H1 (cell line): ENCODE measurements around the gene ARHGEF7. TPM values are rescaled to one million over a fixed set of nuclear protein-coding genes. Genes with fewer than 3 reads are reported as not detected.

Source experiments
- CTCF ChIA-PET: fragments of 300-600 bp; sonication (Branson Sonifier 250); formaldehyde crosslinking; loops from one replicate; lab custom pipeline; 2021; ENCODE audit not compliant: partially characterized antibody; lab: Charles Lee
- POLR2A ChIA-PET: fragments of 300-600 bp; sonication (Branson Sonifier 250); formaldehyde crosslinking; loops from one replicate; lab custom pipeline; 2021; ENCODE audit warnings: inconsistent platforms; ENCODE audit not compliant: partially characterized antibody; lab: Charles Lee
- DNase-seq, 2 experiments: peaks; one replicate each; pipeline versions ENCODE4 v3.0.0 to v3.0.0-alpha.2; 2010 to 2022; ENCODE audit warnings: low spot score in 2 of 2, low read depth in 1 of 2, mixed read lengths in 1 of 2
- FAIRE-seq: peaks from 2 replicates; lab custom pipeline; 2011; peaks lifted over from hg19 to GRCh38; lab: Jason Lieb, UNC
- H2AFZ ChIP-seq: 2 replicates; pipeline ENCODE4 v1.8.1; 2012; ENCODE audit warnings: low read length, inconsistent platforms
- H2AK5ac ChIP-seq: 2 replicates; pipeline ENCODE4 v1.6.1; 2013; ENCODE audit warnings: low read depth, low read length
- H2BK120ac ChIP-seq: replicated peaks from 2 replicates; pipeline ENCODE3; 2013; ENCODE audit warnings: low read depth, low read length, inconsistent platforms
- H2BK12ac ChIP-seq: 2 replicates; pipeline ENCODE4 v1.6.1; 2013; ENCODE audit warnings: low read depth, low read length
- H2BK15ac ChIP-seq: 2 replicates; pipeline ENCODE4 v1.6.1; 2013; ENCODE audit warnings: low read length
- H2BK20ac ChIP-seq: 2 replicates; pipeline ENCODE4 v1.6.1; 2013; ENCODE audit warnings: low read length
- H2BK5ac ChIP-seq: 2 replicates; pipeline ENCODE4 v1.6.1; 2013; ENCODE audit warnings: low read depth, low read length
- H3K14ac ChIP-seq: 2 replicates; pipeline ENCODE4 v1.6.1; 2013; ENCODE audit warnings: inconsistent platforms; ENCODE audit not compliant: insufficient read length
- H3K18ac ChIP-seq: 2 replicates; pipeline ENCODE4 v1.6.1; 2013; ENCODE audit warnings: low read length; ENCODE audit errors: extremely low read depth
- H3K23ac ChIP-seq: 2 replicates; pipeline ENCODE4 v1.6.1; 2013; ENCODE audit warnings: inconsistent platforms; ENCODE audit not compliant: insufficient read length
- H3K23me2 ChIP-seq: 2 replicates; pipeline ENCODE4 v1.6.1; 2013; ENCODE audit warnings: low read depth, low read length
- H3K27ac ChIP-seq: 2 replicates; pipeline ENCODE4 v1.6.1; 2011; ENCODE audit warnings: low read depth, low read length, inconsistent platforms
- H3K27me3 ChIP-seq, 4 experiments: replicated peaks in 1 of 4; 1 replicate in 1 of 4; 2 replicates in 3 of 4; pipeline versions ENCODE4 v1.6.1 to v1.8.1; 2011 to 2013; ENCODE audit warnings: low read length in 3 of 4, mild to moderate bottlenecking in 3 of 4, inconsistent platforms in 2 of 4, mixed read lengths in 2 of 4, moderate library complexity in 1 of 4; ENCODE audit not compliant: control insufficient read depth in 3 of 4, insufficient read depth in 3 of 4; ENCODE audit errors: extremely low read depth in 1 of 4
- H3K36me3 ChIP-seq, 4 experiments: 2 replicates each; pipeline versions ENCODE4 v1.6.1 to v1.8.1; 2011 to 2013; ENCODE audit warnings: mild to moderate bottlenecking in 4 of 4, low read length in 3 of 4, moderate library complexity in 2 of 4, control low read depth in 1 of 4, inconsistent platforms in 1 of 4; ENCODE audit not compliant: insufficient read depth in 4 of 4, control insufficient read depth in 2 of 4
- H3K4ac ChIP-seq: replicated peaks from 2 replicates; pipeline ENCODE3; 2013; ENCODE audit warnings: low read length, low read depth, mixed read lengths, inconsistent platforms; ENCODE audit not compliant: insufficient read length
- H3K4me1 ChIP-seq, 4 experiments: replicated peaks in 1 of 4; 1 replicate in 1 of 4; 2 replicates in 3 of 4; pipeline versions ENCODE4 v1.6.1 to v1.8.1; 2011 to 2013; ENCODE audit warnings: low read length in 3 of 4, inconsistent platforms in 2 of 4, mixed read lengths in 1 of 4; ENCODE audit not compliant: insufficient read depth in 4 of 4, control insufficient read depth in 3 of 4
- H3K4me2 ChIP-seq, 2 experiments: 2 replicates each; pipeline versions ENCODE4 v1.6.1 to v1.8.1; 2011 to 2013; ENCODE audit warnings: low read depth in 2 of 2, low read length in 2 of 2, control low read depth in 1 of 2, inconsistent platforms in 1 of 2, mild to moderate bottlenecking in 1 of 2; ENCODE audit not compliant: insufficient read depth in 1 of 2
- H3K4me3 ChIP-seq, 4 experiments: fragments of 200-600, 300-600 bp in 1 of 4; sonication (generic), shearing (Covaris generic), sonication (Bioruptor Twin) in 1 of 4; 2 replicates each; pipeline versions ENCODE4 v1.5.1 to v1.8.1; 2011 to 2016; ENCODE audit warnings: low read length in 4 of 4, low read depth in 3 of 4, control low read depth in 2 of 4, inconsistent platforms in 2 of 4, mild to moderate bottlenecking in 2 of 4, mixed read lengths in 1 of 4, moderate library complexity in 1 of 4; ENCODE audit not compliant: insufficient read depth in 2 of 4; ENCODE audit errors: extremely low read depth in 1 of 4
- H3K56ac ChIP-seq: replicated peaks from 2 replicates; pipeline ENCODE3; 2013; ENCODE audit warnings: low read depth, mild to moderate bottlenecking, mixed read lengths, low read length, inconsistent platforms; ENCODE audit not compliant: insufficient read length
- H3K79me1 ChIP-seq: 2 replicates; pipeline ENCODE4 v1.6.1; 2013; ENCODE audit warnings: low read depth, low read length, control low read depth
- H3K79me2 ChIP-seq, 2 experiments: 2 replicates each; pipeline versions ENCODE4 v1.6.1 to v1.8.1; 2012 to 2013; ENCODE audit warnings: low read length in 2 of 2, mild to moderate bottlenecking in 2 of 2, inconsistent platforms in 1 of 2; ENCODE audit not compliant: insufficient read depth in 2 of 2, control insufficient read depth in 1 of 2
- H3K9ac ChIP-seq, 4 experiments: replicated peaks in 1 of 4; 1 replicate in 1 of 4; 2 replicates in 3 of 4; pipeline versions ENCODE4 v1.6.1 to v1.8.1; 2011 to 2013; ENCODE audit warnings: low read depth in 3 of 4, low read length in 3 of 4, control low read depth in 2 of 4, mild to moderate bottlenecking in 2 of 4, moderate library complexity in 2 of 4, inconsistent platforms in 1 of 4; ENCODE audit errors: extremely low read depth in 1 of 4
- H3K9me3 ChIP-seq, 2 experiments: 2 replicates each; pipeline versions ENCODE4 v1.6.1 to v1.8.1; 2012 to 2013; ENCODE audit warnings: mild to moderate bottlenecking in 2 of 2, moderate library complexity in 2 of 2, control low read depth in 1 of 2, inconsistent platforms in 1 of 2, low read depth in 1 of 2, low read length in 1 of 2, mixed read lengths in 1 of 2; ENCODE audit not compliant: insufficient read depth in 2 of 2
- H4K20me1 ChIP-seq, 2 experiments: replicated peaks in 1 of 2; 2 replicates each; pipeline versions ENCODE3 to v1.8.1; 2011 to 2013; ENCODE audit warnings: inconsistent platforms in 2 of 2, low read length in 2 of 2, mild to moderate bottlenecking in 1 of 2; ENCODE audit not compliant: insufficient read depth in 2 of 2, control insufficient read depth in 1 of 2
- H4K5ac ChIP-seq: 2 replicates; pipeline ENCODE4 v1.6.1; 2013; ENCODE audit warnings: low read length, low read depth, mixed read lengths, inconsistent platforms; ENCODE audit not compliant: insufficient read length
- H4K8ac ChIP-seq: 2 replicates; pipeline ENCODE4 v1.8.0; 2013; ENCODE audit warnings: mild to moderate bottlenecking, moderate library complexity, low read length, inconsistent platforms; ENCODE audit not compliant: insufficient read depth; ENCODE audit errors: extremely low read depth
- H4K91ac ChIP-seq: replicated peaks from 2 replicates; pipeline ENCODE3; 2013; ENCODE audit warnings: low read length, mixed read lengths, inconsistent platforms; ENCODE audit not compliant: insufficient read length
- ASH2L ChIP-seq: fragments of 200-600, 300-600 bp; sonication (generic); IDR thresholded peaks from one replicate; pipeline ENCODE4 v1.7.1; 2017; ENCODE audit warnings: low read length
- EGR1 ChIP-seq: IDR thresholded peaks from 2 replicates; pipeline ENCODE4 v1.6.1; 2011; ENCODE audit warnings: low read depth, low read length, borderline replicate concordance
- GTF2F1 ChIP-seq: IDR thresholded peaks from 2 replicates; pipeline ENCODE4 v1.6.1; 2012; ENCODE audit warnings: low read depth, low read length, improper control_type of control experiment, borderline replicate concordance
- HDAC2 ChIP-seq, 2 experiments: fragments of 300-600 bp in 1 of 2; sonication (generic) in 1 of 2; IDR thresholded peaks; 2 replicates each; pipeline ENCODE4 v1.6.1; 2011 to 2012; ENCODE audit warnings: low read depth in 2 of 2, low read length in 2 of 2, mild to moderate bottlenecking in 2 of 2, moderate library complexity in 2 of 2, borderline replicate concordance in 1 of 2, inconsistent platforms in 1 of 2
- SIN3A ChIP-seq, 2 experiments: IDR thresholded peaks in 1 of 2; conservative IDR thresholded peaks in 1 of 2; 2 replicates each; pipeline ENCODE4 v1.6.1; 2011 to 2012; ENCODE audit warnings: low read length in 2 of 2, improper control_type of control experiment in 1 of 2, low read depth in 1 of 2, mild to moderate bottlenecking in 1 of 2
- SRF ChIP-seq: IDR thresholded peaks from 2 replicates; pipeline ENCODE4 v1.6.1; 2011; ENCODE audit warnings: mild to moderate bottlenecking, low read depth, low read length, moderate library complexity
- WGBS, 2 experiments: shearing (Covaris generic) in 1 of 2; methylation state at CpG; one replicate each; pipeline versions ENCODE4 v1.1.6 to v1.1.7; 2013 to 2015; ENCODE audit warnings: low lambda C conversion rate in 2 of 2, mixed read lengths in 2 of 2, inconsistent platforms in 1 of 2, low coverage in 1 of 2, missing lambda C conversion rate in 1 of 2; ENCODE audit not compliant: insufficient replicate concordance in 2 of 2, insufficient coverage in 1 of 2, insufficient read length in 1 of 2; ENCODE audit errors: extremely low coverage in 1 of 2, missing lambda C conversion rate in 1 of 2; 5-methylcytosine and 5-hydroxymethylcytosine counted together
- polyA plus RNA-seq, 7 experiments: library from polyadenylated mRNA; depleted of rRNA in 3 of 7; stranded (reverse) in 5 of 7; unstranded in 2 of 7; fragments of >200 nt in 5 of 7; fragments of 200-250 nt in 2 of 7; gene quantifications; 1 replicate in 5 of 7; 2 replicates in 1 of 7; 4 replicates in 1 of 7; pipeline versions ENCODE4 v1.2.1 to v1.2.3, GENCODE V29; 2011 to 2013; ENCODE audit warnings: missing spikeins in 2 of 7, mixed read lengths in 2 of 7
- total RNA-seq: library from RNA; stranded (reverse); fragmentation: NEBNext Ultra II Directional; extraction: Animal tissue kit (Norgen Biotek cat#: 25700); gene quantifications from 2 replicates; pipeline ENCODE4 v1.2.1, GENCODE V29; 2021

The ARHGEF7 gene
- total and polyA plus RNA-seq, 2 of the 8 experiments (the other 6 are each of a cell fraction or from before 2014, with no cell fraction given): 26.2 to 56.5 TPM

- Histone ChIP-seq H3K36me3 (no peaks in the 10 kb centered on the region), H3K14ac (no peak overlapping the region), H3K27ac (no peak overlapping the region), H2BK12ac (no peak overlapping the region), H2BK15ac (no peak overlapping the region), H4K91ac (no peak overlapping the region), H4K20me1 (peaks cover 0 to 2% of the 10 kb centered on the region in 2 experiments), H4K8ac (no peak overlapping the region), H3K4ac (no peak overlapping the region), H3K4me3 (no peak overlapping the region), H3K56ac (no peak overlapping the region), H3K18ac (no peak overlapping the region), H3K9me3 (no peaks in the 10 kb centered on the region; a peak in 1 of 4 replicates), H3K79me2 (no peaks in the 10 kb centered on the region), H3K9ac (no peak overlapping the region), H3K4me1 (peaks cover 0 to 3% (median 0%) of the 10 kb centered on the region in 4 experiments; a peak in 1 of 7 replicates), H3K23ac (no peak overlapping the region), H3K27me3 (peaks cover 7 to 32% (median 25%) of the 10 kb centered on the region in 4 experiments), H2BK20ac (no peak overlapping the region), H3K79me1 (no peaks in the 10 kb centered on the region), H2AFZ (no peak overlapping the region), H3K23me2 (peaks cover 6% of the 10 kb centered on the region), H2BK5ac (no peak overlapping the region), H4K5ac (no peak overlapping the region), H3K4me2 (no peak overlapping the region), H2BK120ac (no peak overlapping the region), H2AK5ac (no peak overlapping the region)
- DNase-seq: no peak
- no peak for FAIRE-seq
- WGBS, 2 experiments: 77% methylated on average over 2 of the region's 2 CpGs; no CpG with 5 or more reads in 1 of the 2 experiments
- POLR2A ChIA-PET: no interaction called here
- CTCF ChIA-PET: interaction anchor here (1.4 kb wide), 1 partner anchor 13 kb away, joined by 3 read pairs; no protein-coding TSS in a partner anchor
- TF ChIP-seq HDAC2 (IDR thresholded peaks at IDR 0.05; ENCODE audit: borderline replicate concordance in 1 of 2, low read depth in 2 of 2, low read length in 2 of 2) (no peak), SRF (no peak), ASH2L (no peak), GTF2F1 (no peak), SIN3A (conservative IDR thresholded peaks at IDR 0.05 in 1 of 2, IDR thresholded peaks at IDR 0.05 in 1 of 2; ENCODE audit: low read depth in 1 of 2, low read length in 2 of 2) (no peak), EGR1 (no peak)
These were observed 5.1 kb upstream of the ARHGEF7 start for GRCh38 chr13:111110054-111110453.
